Stimulated activated naive CD8-positive, alpha-beta T cell treated with anti-CD3 and anti-CD28 coated beads, Interleukin-15, Interleukin-2, amounts not matched to agents 100 ng/mL and 50 ng/mL, for 24 hours (primary cell): ENCODE measurements around the gene LEKR1.
"Not testable (repeated sequence)": the region's sequence is repeated elsewhere in the genome, so short reads cannot be mapped to it uniquely, and the experiment has no call there.

ENCODE experiments used
- H3K27ac Mint-ChIP-seq: one replicate; pipeline ENCODE4 v1.8.0; 2021; ENCODE audit warnings: mild to moderate bottlenecking, mixed read lengths
- H3K27me3 Mint-ChIP-seq: one replicate; pipeline ENCODE4 v1.8.0; 2021; ENCODE audit warnings: mixed read lengths
- H3K36me3 Mint-ChIP-seq: one replicate; pipeline ENCODE4 v1.8.0; 2021; ENCODE audit warnings: low read depth, mixed read lengths
- H3K4me1 Mint-ChIP-seq: one replicate; pipeline ENCODE4 v1.8.0; 2021; ENCODE audit warnings: low read depth, mixed read lengths
- H3K4me3 Mint-ChIP-seq: one replicate; pipeline ENCODE4 v1.8.0; 2021; ENCODE audit warnings: mild to moderate bottlenecking, mixed read lengths
- H3K9me3 Mint-ChIP-seq: one replicate; pipeline ENCODE4 v1.8.0; 2021; ENCODE audit warnings: mixed read lengths

The LEKR1 gene

DNA sequence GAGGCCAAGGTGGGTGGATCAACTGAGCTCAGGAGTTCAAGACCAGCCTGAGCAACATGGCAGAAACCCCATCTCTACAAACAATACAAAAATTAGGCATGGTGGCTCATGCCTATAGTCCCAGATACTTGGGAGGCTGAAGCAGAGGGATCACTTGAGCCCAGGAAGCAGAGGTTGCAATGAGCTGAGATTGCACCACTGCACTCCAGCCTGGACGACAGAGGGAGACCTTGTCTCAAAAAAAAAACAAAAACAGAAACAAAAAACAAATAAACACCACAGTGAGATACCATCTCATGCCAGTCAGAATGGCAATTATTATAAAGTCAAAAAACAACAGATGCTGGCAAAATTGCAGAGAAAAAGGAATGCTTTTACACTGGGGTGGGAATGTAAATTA is 69.2 kb downstream of the LEKR1 start:
- H3K9me3 Mint-ChIP-seq = not testable (repeated sequence)

DNA sequence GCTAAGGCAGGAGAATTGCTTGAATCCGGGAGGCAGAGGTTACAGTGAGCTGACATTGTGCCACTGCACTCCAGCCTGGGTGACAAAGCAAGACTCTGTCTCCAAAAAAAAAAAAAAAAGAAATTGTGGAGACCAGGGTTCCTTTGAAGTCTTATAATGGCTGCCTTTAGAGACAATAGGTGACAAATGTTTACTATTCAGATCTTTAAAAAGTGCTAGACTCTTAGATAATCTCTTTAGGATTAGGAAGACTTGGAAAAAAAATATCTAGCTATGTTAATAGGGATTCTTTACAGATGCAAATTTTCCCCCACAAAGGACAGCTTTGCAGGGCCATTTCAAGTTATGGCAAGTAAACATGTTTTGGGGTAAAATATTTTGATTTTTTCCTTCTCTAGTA is 71.7 kb downstream of the LEKR1 start:
- not testable (repeated sequence) for H3K27ac Mint-ChIP-seq, H3K9me3 Mint-ChIP-seq, H3K36me3 Mint-ChIP-seq, H3K27me3 Mint-ChIP-seq, H3K4me1 Mint-ChIP-seq, H3K4me3 Mint-ChIP-seq

More for the DNA sequence above, 69.2 kb downstream of the LEKR1 start:
- not testable (repeated sequence) for H3K27ac Mint-ChIP-seq, H3K4me3 Mint-ChIP-seq, H3K36me3 Mint-ChIP-seq, H3K4me1 Mint-ChIP-seq, H3K27me3 Mint-ChIP-seq

DNA sequence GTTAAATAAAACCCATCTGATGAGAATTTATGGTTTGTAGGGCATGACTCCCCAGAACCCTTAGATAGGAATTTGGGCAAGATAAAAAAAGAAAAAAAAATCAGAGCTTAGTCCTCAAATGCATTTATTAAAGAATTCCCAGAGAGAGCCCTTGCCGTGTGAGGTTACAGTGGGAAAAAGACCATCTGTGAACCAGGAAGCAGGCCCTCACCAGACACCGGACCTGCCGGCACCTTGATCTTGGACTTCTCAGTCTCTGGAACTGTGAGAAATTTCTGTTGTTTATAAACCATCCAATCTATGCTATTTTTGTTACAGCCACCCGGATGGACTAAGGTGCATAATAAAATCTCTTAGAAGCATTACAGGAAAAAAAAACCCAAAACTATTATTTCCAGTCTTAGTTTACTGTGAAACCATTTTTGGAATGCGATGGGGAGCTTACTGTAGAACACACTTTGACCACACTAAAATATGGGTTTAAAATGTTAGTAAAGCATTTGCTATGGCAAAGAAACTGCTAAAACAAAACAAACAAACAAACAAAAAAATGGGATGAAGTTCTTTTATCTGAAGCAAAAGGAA is 72.2 kb downstream of the LEKR1 start:
- peaks cover 5% of the 10 kb centered on the region for H3K9me3 Mint-ChIP-seq

DNA sequence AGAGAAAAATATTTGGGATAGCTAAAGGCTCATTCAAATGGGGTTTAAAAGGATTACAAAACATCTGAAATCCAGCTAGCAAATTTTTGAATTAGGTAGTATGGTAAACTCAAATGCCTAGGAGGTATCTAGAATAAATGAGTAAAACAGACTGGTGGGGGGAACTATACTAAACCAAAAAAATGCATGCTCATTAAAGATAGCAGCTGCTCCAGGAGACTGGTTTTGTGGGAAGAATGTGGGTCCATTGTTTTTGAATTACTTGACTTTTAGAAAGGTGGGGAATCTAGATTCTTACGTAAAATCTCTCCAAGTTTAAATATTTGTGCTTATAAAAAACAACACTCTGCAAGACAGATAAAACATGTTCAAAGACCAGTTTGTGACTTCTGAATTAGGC is 73.8 kb downstream of the LEKR1 start:
- H3K4me1 Mint-ChIP-seq = no peaks in the 10 kb centered on the region
- H3K36me3 Mint-ChIP-seq = no peaks in the 10 kb centered on the region
- no peak overlapping the region for H3K27ac Mint-ChIP-seq
- no peaks in the 10 kb centered on the region for H3K9me3 Mint-ChIP-seq
- no peak overlapping the region for H3K4me3 Mint-ChIP-seq
- H3K27me3 Mint-ChIP-seq = no peaks in the 10 kb centered on the region

More for the DNA sequence above, 72.2 kb downstream of the LEKR1 start:
- Mint-ChIP-seq H3K36me3 (no peaks in the 10 kb centered on the region), H3K27me3 (no peaks in the 10 kb centered on the region), H3K4me1 (no peaks in the 10 kb centered on the region), H3K4me3 (no peak overlapping the region), H3K27ac (no peak overlapping the region)

DNA sequence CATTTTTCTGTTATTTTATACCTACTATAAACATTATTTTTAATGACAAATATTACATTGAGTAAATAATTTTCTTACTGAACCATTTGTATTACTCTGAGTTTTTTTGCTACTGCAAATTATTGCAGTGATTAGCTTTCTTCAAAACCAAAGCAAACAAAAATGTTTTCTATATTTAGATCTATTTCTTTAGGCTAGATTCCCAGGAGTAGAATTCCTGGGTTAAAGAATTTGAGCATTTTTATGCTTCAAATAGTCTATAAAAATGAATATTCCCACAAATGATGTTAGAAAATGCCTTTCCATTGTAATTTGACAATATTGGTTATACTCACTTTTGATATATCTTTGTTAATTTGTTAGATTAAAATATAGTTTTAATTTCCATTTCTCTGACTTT is 76.8 kb downstream of the LEKR1 start:
- Mint-ChIP-seq H3K27me3 (no peaks in the 10 kb centered on the region), H3K4me1 (no peaks in the 10 kb centered on the region), H3K36me3 (no peaks in the 10 kb centered on the region), H3K9me3 (no peaks in the 10 kb centered on the region), H3K4me3 (no peak overlapping the region), H3K27ac (no peak overlapping the region)

DNA sequence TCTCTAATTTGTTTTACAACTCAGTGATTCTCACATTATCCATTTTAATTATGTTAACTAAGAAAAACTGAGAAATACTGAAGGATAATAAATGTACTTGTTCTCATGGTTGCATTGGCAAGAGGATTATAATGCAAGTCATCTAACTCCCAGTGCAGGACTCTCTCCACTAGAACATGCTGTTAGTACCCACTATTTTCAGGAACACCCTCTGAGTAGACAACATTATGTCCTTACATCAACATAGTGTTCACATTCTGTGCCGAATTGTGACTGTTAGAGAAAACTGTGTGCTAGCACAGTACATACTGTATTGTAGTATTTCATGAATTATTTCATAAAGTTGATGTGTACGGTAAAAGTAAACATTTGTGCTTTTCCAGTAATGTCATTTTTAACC is 80.1 kb downstream of the LEKR1 start:
- no peak overlapping the region for H3K27ac Mint-ChIP-seq
- no peaks in the 10 kb centered on the region for H3K4me1 Mint-ChIP-seq
- H3K27me3 Mint-ChIP-seq = no peaks in the 10 kb centered on the region
- no peaks in the 10 kb centered on the region for H3K9me3 Mint-ChIP-seq
- no peaks in the 10 kb centered on the region for H3K36me3 Mint-ChIP-seq
- no peak overlapping the region for H3K4me3 Mint-ChIP-seq

DNA sequence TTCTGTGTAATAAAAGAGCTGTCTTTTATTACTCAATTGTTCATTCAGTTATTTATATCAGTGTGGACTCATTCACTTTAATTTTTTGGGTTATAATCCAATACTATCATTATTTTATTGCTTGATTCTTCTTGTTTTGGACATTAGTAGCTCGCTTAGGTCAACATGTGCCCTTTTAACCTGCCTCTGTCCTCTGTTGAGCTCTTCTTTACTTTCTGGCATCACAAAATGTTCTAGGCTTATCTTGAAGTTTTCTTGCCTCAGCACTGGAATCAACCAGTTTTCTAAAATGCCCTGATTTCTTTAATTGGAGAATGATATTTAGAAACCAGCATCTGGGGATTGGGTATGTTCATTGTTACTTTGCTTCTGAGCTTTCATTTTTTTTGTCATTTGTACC is 82.2 kb downstream of the LEKR1 start:
- Mint-ChIP-seq H3K36me3 (no peaks in the 10 kb centered on the region), H3K4me3 (no peak overlapping the region), H3K27ac (no peak overlapping the region), H3K4me1 (no peaks in the 10 kb centered on the region), H3K9me3 (no peaks in the 10 kb centered on the region), H3K27me3 (no peaks in the 10 kb centered on the region)

DNA sequence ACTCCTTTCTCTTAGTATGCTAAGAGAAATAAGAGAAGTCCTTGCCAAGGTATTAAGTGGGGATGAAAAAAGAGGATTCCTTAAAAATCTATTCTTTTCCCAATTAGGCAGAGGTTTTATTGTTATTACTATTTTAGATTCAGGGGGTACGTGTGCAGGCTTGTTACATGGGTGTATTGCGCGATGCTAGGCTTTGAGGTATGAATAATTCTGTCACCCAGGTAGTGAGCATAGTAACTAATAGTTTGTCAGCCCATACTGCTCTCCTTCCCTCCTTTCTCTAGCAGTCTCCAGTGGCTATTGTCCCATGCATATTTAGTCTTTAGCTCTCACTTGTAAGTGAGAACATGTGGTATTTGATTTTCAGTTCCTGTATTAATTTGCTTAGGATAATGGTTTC is 83.9 kb downstream of the LEKR1 start:
- Mint-ChIP-seq H3K36me3 (no peaks in the 10 kb centered on the region), H3K4me1 (no peaks in the 10 kb centered on the region), H3K27me3 (no peaks in the 10 kb centered on the region), H3K4me3 (no peak overlapping the region), H3K9me3 (peaks cover 6% of the 10 kb centered on the region), H3K27ac (no peak overlapping the region)

DNA sequence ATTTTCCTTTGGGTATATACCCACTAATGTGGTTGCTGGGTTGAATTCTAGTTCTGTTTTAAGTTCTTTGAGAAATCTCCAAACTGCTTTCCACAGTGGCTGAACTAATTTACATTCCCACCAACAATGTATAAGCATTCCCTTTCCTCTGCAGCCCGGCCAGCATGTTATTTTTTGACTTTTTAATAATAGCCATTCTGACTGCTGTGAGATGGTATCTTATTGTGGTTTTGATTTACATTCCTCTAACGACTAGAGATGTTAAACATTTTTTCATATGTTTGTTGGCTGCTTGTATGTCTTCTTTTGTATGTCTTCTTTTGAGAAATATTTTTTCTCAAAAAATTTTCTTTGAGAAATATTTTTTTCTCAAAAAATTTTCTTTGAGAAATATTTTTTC is 84.7 kb downstream of the LEKR1 start:
- not testable (repeated sequence) for H3K36me3 Mint-ChIP-seq, H3K4me3 Mint-ChIP-seq, H3K4me1 Mint-ChIP-seq, H3K9me3 Mint-ChIP-seq, H3K27ac Mint-ChIP-seq, H3K27me3 Mint-ChIP-seq

DNA sequence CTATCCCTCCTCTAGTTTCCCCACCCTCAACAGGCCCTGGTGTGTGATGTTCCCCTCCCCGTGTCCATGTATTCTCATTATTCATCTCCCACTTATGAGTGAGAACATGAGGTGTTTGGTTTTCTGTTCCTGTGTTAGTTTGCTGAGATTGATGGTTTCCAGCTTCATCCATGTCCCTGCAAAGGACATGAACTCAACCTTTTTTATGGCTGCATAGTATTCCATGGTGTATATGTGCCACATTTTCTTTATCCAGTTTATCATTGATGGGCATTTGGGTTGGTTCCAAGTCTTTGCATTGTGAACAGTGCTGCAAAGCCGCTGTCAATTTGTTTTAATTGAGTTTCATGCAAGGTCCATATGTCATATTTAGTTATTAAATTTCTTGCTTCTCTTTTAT is 88.1 kb downstream of the LEKR1 start:
- H3K9me3 Mint-ChIP-seq = peaks cover 13% of the 10 kb centered on the region
- H3K36me3 Mint-ChIP-seq = not testable (repeated sequence)

DNA sequence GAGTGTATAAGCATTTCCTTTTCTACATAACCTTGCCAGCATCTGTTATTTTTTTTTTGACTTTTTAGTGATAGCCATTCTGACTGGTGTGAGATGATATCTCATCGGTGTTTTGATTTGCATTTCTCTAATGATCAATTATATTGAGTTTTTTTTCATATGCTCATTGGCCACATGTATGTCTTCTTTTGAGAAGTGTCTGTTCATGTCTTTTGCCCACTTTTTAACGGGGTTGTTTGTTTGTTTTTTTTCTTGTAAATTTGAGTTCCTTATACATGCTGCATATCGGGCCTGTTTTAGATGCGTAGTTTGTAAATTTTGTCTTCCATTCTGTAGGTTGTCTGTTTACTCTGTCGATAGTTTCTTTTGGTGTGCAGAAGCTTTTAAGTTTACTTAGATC is 89.2 kb downstream of the LEKR1 start:
- no peak overlapping the region for H3K4me3 Mint-ChIP-seq
- peaks cover 13% of the 10 kb centered on the region for H3K9me3 Mint-ChIP-seq
- no peak overlapping the region for H3K27ac Mint-ChIP-seq
- H3K36me3 Mint-ChIP-seq = no peaks in the 10 kb centered on the region
- H3K4me1 Mint-ChIP-seq = no peaks in the 10 kb centered on the region
- H3K27me3 Mint-ChIP-seq = no peaks in the 10 kb centered on the region

More for the DNA sequence above, 88.1 kb downstream of the LEKR1 start:
- not testable (repeated sequence) for H3K27me3 Mint-ChIP-seq, H3K27ac Mint-ChIP-seq, H3K4me3 Mint-ChIP-seq, H3K4me1 Mint-ChIP-seq

DNA sequence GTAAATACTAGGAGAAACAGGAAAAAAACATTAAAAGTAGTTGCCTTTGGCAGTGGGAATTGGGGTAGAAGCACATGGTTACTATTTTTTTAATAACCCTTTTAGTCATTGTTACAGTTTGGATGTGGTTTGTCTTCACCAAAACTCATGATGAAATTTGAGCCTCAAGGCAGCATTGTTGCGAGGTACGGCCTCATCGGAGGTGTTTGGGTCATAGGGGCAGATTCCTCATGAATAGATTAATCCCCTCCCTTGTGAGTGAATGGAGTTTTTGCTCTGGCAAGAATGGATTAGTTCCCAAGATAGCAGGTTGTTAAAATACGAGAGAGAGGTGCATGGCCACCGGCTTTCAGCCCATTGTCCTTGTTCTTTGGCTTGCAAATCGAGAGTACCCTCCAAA is 92.6 kb downstream of the LEKR1 start:
- Mint-ChIP-seq H3K27me3 (no peaks in the 10 kb centered on the region), H3K4me1 (no peaks in the 10 kb centered on the region), H3K9me3 (peaks cover 13% of the 10 kb centered on the region), H3K4me3 (no peak overlapping the region), H3K36me3 (no peaks in the 10 kb centered on the region), H3K27ac (no peak overlapping the region)

DNA sequence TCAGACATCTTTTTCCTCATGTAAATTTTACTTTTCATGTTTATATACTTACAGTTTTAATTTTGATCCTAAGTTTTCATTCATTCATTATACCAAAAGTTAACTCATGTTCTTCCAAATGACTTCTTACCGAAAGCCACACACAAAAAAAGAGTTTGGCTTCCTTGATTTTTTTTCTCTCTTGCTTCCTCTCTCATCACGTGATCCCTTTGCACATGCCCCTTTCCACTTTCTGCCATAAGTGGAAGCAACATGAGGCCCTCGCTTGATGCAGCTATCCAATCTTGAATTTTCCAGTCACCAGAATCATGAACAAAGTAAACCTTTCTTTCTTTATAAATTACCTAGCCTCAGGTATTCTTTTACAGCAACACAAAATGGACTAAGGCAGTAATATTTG is 93.7 kb downstream of the LEKR1 start:
- H3K36me3 Mint-ChIP-seq = no peaks in the 10 kb centered on the region

DNA sequence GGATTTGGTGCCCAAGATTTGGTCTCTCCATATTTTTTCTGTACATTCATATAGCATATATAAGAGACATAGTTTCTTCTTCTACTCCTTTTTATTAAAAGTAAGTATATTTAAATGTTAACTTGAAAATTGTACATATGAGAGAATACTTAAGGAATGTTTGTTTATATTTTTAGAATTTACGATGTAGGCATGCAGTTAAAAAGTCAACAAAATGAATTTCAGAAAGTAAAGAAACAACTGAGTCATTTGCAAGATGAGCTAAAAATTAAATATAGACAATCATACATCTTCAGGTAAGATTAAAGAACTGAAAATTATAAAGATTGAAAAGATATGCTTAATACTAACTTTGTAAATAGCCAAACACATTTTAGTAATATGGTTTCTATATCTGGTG is 94.2 kb downstream of the LEKR1 start:
- Mint-ChIP-seq H3K4me3 (no peak overlapping the region), H3K4me1 (no peaks in the 10 kb centered on the region), H3K36me3 (no peaks in the 10 kb centered on the region), H3K27ac (no peak overlapping the region), H3K9me3 (peaks cover 7% of the 10 kb centered on the region), H3K27me3 (no peaks in the 10 kb centered on the region)

More for the DNA sequence above, 93.7 kb downstream of the LEKR1 start:
- Mint-ChIP-seq H3K9me3 (peaks cover 7% of the 10 kb centered on the region), H3K27ac (no peak overlapping the region), H3K27me3 (no peaks in the 10 kb centered on the region), H3K4me3 (no peak overlapping the region), H3K4me1 (no peaks in the 10 kb centered on the region)

DNA sequence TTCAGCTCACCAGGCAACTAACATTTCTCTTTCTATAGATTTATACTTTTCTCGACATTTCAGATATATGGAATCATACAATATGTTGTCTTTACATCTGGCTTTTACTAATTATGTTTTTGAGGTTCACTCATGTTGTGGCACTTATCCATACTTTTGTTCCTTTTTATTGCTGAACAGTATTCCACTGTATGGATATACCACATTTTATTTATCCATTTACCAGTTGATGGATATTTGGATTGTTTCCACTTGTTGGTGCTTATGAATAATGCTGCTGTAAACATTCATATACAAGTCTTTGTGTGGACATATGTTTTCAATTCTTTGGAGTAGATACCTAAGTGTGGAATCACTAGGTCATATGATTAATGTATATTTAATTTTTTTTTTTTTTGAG is 97.2 kb downstream of the LEKR1 start:
- Mint-ChIP-seq H3K27ac (no peak overlapping the region), H3K27me3 (no peaks in the 10 kb centered on the region), H3K36me3 (no peaks in the 10 kb centered on the region), H3K4me1 (no peaks in the 10 kb centered on the region), H3K4me3 (no peak overlapping the region), H3K9me3 (peaks cover 6% of the 10 kb centered on the region)

DNA sequence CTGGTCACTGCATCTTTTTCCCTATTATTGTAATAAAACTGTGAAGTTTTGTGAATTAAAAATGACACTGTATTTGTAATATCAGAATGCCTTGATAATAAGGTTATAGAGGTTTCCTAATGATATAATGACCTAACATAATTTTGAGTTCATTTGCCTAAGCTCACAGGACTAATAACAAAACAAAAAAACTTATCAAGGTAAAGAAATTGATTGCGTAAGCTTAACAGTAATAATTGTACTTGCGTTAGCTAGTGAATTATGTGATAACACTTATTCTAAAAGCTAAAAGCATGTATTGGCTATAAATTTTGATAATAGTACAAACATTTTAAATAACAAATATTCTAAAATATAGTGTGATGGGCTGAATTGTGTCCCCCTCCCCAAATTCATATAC is 112.6 kb downstream of the LEKR1 start:
- H3K4me1 Mint-ChIP-seq = no peaks in the 10 kb centered on the region

More for the DNA sequence above, 112.6 kb downstream of the LEKR1 start:
- Mint-ChIP-seq H3K9me3 (no peaks in the 10 kb centered on the region), H3K27me3 (peaks cover 4% of the 10 kb centered on the region), H3K36me3 (no peaks in the 10 kb centered on the region), H3K4me3 (no peak overlapping the region), H3K27ac (no peak overlapping the region)
